ENCODE data around the gene GSK3A. TPM values are rescaled to one million over a fixed set of nuclear protein-coding genes. Genes with fewer than 3 reads are reported as not detected.

GSK3A gene
- total RNA-seq, 1 experiment from 2014 or later, result 34.9 TPM

- H3K27me3 ChIP-seq, result no peaks in the 10 kb centered on the region
- H3K4me3 ChIP-seq, result peak overlapping the region; percentile 67
- DNase-seq, result peak; percentile 80 to 85
- no peaks in the 10 kb centered on the region for H3K9me3 ChIP-seq (replicated peaks)
- H3K4me1 ChIP-seq, result peaks cover 34% of the 10 kb centered on the region
- no peak overlapping the region for H3K27ac ChIP-seq
- peaks cover 15% of the 10 kb centered on the region for H3K36me3 ChIP-seq
Observed at GRCh38 chr19:42284066-42284501, 41.7 kb upstream of the GSK3A start.

GRCh38 chr19:42283188-42284065 is 41.0 kb upstream of the GSK3A start:
- DNase-seq, result peak; percentile 94 to 95
- peak overlapping the region; percentile 67 for H3K4me3 ChIP-seq
- H3K4me1 ChIP-seq, result peaks cover 41% of the 10 kb centered on the region
- no peak overlapping the region for H3K27ac ChIP-seq
- no peaks in the 10 kb centered on the region for H3K27me3 ChIP-seq
- peaks cover 13% of the 10 kb centered on the region for H3K36me3 ChIP-seq
- no peaks in the 10 kb centered on the region for H3K9me3 ChIP-seq (replicated peaks)

- H3K4me3 ChIP-seq, result peak overlapping the region; percentile 67
- H3K27me3 ChIP-seq, result no peaks in the 10 kb centered on the region
- H3K27ac ChIP-seq, result no peak overlapping the region
- H3K9me3 ChIP-seq (replicated peaks), result no peaks in the 10 kb centered on the region
- DNase-seq, result no peak
- peaks cover 47% of the 10 kb centered on the region for H3K4me1 ChIP-seq
- H3K36me3 ChIP-seq, result peaks cover 10% of the 10 kb centered on the region
Observed at GRCh38 chr19:42282819-42283187, 40.4 kb upstream of the GSK3A start.

- peaks cover 3% of the 10 kb centered on the region; the same call in 1 of the 2 replicates for H3K36me3 ChIP-seq
- peak; percentile 72 to 73 for DNase-seq
Observed at GRCh38 chr19:42281827-42282762, 39.7 kb upstream of the GSK3A start.

GRCh38 chr19:42281146-42281826 is 38.9 kb upstream of the GSK3A start:
- DNase-seq, result peak; percentile 70 to 74
- Histone ChIP-seq H3K4me1 (peaks cover 49% of the 10 kb centered on the region), H3K36me3 (no peaks in the 10 kb centered on the region), H3K9me3 (replicated peaks) (no peaks in the 10 kb centered on the region), H3K27ac (peak overlapping the region; percentile 69), H3K4me3 (peak overlapping the region; percentile 65), H3K27me3 (no peaks in the 10 kb centered on the region)

More at GRCh38 chr19:42281827-42282762, 39.7 kb upstream of the GSK3A start:
- H3K4me1 ChIP-seq, result peaks cover 49% of the 10 kb centered on the region
- H3K4me3 ChIP-seq, result peak overlapping the region; percentile 65
- no peaks in the 10 kb centered on the region for H3K9me3 ChIP-seq (replicated peaks)
- peak overlapping the region; percentile 69 for H3K27ac ChIP-seq
- no peaks in the 10 kb centered on the region for H3K27me3 ChIP-seq

GRCh38 chr19:42280815-42281145 is 38.4 kb upstream of the GSK3A start:
- H3K9me3 ChIP-seq (replicated peaks), result no peaks in the 10 kb centered on the region
- H3K4me3 ChIP-seq, result peak overlapping the region; percentile 65
- no peaks in the 10 kb centered on the region for H3K36me3 ChIP-seq
- H3K27me3 ChIP-seq, result no peaks in the 10 kb centered on the region
- peaks cover 47% of the 10 kb centered on the region for H3K4me1 ChIP-seq
- peak in 1 of 2 experiments; percentile 63 for DNase-seq
- peak overlapping the region; percentile 75 for H3K27ac ChIP-seq

- Histone ChIP-seq H3K9me3 (replicated peaks) (no peaks in the 10 kb centered on the region), H3K27ac (peak overlapping the region; percentile 75), H3K36me3 (no peaks in the 10 kb centered on the region), H3K4me3 (peak overlapping the region; percentile 65), H3K27me3 (no peaks in the 10 kb centered on the region), H3K4me1 (peaks cover 41% of the 10 kb centered on the region)
- peak; percentile 95 for DNase-seq
Observed at GRCh38 chr19:42279902-42280814, 37.8 kb upstream of the GSK3A start.

GRCh38 chr19:42279155-42279901 is 36.9 kb upstream of the GSK3A start:
- DNase-seq, result no peak
- Histone ChIP-seq H3K4me1 (peaks cover 40% of the 10 kb centered on the region), H3K27me3 (no peaks in the 10 kb centered on the region), H3K27ac (peak overlapping the region; percentile 75), H3K9me3 (replicated peaks) (no peaks in the 10 kb centered on the region), H3K4me3 (peak overlapping the region; percentile 65), H3K36me3 (0 out of 2 replicates have a peak, but pooled peaks cover 5% of the 10 kb centered on the region)

- H3K27me3 ChIP-seq, result no peaks in the 10 kb centered on the region
- 0 out of 2 replicates have a peak, but pooled peaks cover 5% of the 10 kb centered on the region for H3K36me3 ChIP-seq
- H3K9me3 ChIP-seq (replicated peaks), result no peaks in the 10 kb centered on the region
- DNase-seq, result no peak
- no peak overlapping the region for H3K4me3 ChIP-seq
- H3K4me1 ChIP-seq, result peaks cover 40% of the 10 kb centered on the region
- H3K27ac ChIP-seq, result peak overlapping the region; percentile 42
Observed at GRCh38 chr19:42278452-42279154, 36.2 kb upstream of the GSK3A start.

GRCh38 chr19:42277821-42278451 is 35.5 kb upstream of the GSK3A start:
- Histone ChIP-seq H3K36me3 (0 out of 2 replicates have a peak, but pooled peaks cover 5% of the 10 kb centered on the region), H3K4me3 (no peak overlapping the region), H3K27ac (peak overlapping the region; percentile 42), H3K4me1 (peaks cover 36% of the 10 kb centered on the region), H3K27me3 (no peaks in the 10 kb centered on the region), H3K9me3 (replicated peaks) (no peaks in the 10 kb centered on the region)
- DNase-seq, result peak; percentile 50 to 66

- no peak for DNase-seq
- Histone ChIP-seq H3K27me3 (no peaks in the 10 kb centered on the region), H3K4me3 (no peak overlapping the region), H3K36me3 (0 out of 2 replicates have a peak, but pooled peaks cover 5% of the 10 kb centered on the region), H3K9me3 (replicated peaks) (no peaks in the 10 kb centered on the region), H3K27ac (no peak overlapping the region), H3K4me1 (peaks cover 27% of the 10 kb centered on the region)
Observed at GRCh38 chr19:42276821-42277220, 34.4 kb upstream of the GSK3A start.

GRCh38 chr19:42276284-42276683 is 33.9 kb upstream of the GSK3A start:
- H3K9me3 ChIP-seq (replicated peaks), result no peaks in the 10 kb centered on the region
- H3K36me3 ChIP-seq, result 0 out of 2 replicates have a peak, but pooled peaks cover 5% of the 10 kb centered on the region

More at GRCh38 chr19:42276284-42276683, 33.9 kb upstream of the GSK3A start:
- Histone ChIP-seq H3K27me3 (no peaks in the 10 kb centered on the region), H3K27ac (no peak overlapping the region), H3K4me1 (peaks cover 22% of the 10 kb centered on the region), H3K4me3 (no peak overlapping the region)
- no peak for DNase-seq

Data from SJCRH30 (cell line).